ENCODE measurements around the gene SLC30A2. TPM values are rescaled to one million over a fixed set of nuclear protein-coding genes. Genes with fewer than 3 reads are reported as not detected.

The SLC30A2 gene
- total RNA-seq, 1 experiment from 2014 or later = 0.17 TPM

GRCh38 chr1:26028490-26028980, 17.4 kb downstream of the SLC30A2 start:
- Histone ChIP-seq H3K4me3 (ENCODE audit: insufficient read depth, low read depth, low read length) (no peak overlapping the region), H3K27me3 (ENCODE audit: control insufficient read depth, insufficient read depth, low read length) (peaks cover 6% of the 10 kb centered on the region; the same call in 1 of the 2 replicates)
- DNase-seq = no peak

DNA sequence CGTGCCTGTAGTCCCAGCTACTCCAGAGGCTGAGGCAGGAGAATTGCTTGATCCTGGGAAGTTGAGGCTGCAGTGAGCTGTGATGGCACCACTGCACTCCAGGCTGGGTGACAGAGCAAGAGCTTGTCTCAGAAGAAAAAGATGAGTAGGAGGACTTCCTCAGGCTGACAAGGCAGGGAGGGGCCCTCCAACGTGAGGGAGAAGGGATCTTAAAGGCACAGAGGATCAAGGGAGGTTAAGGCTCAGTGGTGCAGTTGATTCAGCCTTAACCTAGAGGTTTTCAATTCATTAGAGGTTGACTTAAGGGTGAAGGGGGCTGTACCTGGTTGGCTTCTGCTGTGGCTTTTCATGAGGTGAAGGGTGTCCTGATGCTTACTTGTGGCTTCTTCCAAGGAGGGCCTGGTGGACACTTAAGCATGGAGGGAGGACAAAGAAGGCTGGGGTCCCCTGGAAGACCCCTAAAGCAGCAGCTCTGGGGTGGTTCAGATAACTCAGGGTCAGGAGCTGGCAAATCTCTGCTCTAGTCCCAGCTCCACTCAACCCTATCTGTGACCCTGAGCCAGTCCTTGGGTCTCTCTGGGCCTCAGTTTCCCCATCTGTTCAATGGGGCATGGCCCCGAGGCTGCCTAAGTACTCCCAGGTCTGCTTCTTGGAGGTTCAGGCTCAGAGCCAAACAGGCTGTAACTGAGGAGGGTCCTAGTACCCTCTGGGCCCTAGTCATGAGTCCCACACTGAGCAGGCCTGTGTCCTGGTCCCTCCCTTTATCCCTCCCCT, 18.0 kb downstream of the SLC30A2 start:
- DNase-seq = no peak

More at GRCh38 chr1:26028490-26028980, 17.4 kb downstream of the SLC30A2 start:
- no peaks in the 10 kb centered on the region for H3K36me3 ChIP-seq (replicated peaks; ENCODE audit: control insufficient read depth, insufficient read depth, low read length)

DNA sequence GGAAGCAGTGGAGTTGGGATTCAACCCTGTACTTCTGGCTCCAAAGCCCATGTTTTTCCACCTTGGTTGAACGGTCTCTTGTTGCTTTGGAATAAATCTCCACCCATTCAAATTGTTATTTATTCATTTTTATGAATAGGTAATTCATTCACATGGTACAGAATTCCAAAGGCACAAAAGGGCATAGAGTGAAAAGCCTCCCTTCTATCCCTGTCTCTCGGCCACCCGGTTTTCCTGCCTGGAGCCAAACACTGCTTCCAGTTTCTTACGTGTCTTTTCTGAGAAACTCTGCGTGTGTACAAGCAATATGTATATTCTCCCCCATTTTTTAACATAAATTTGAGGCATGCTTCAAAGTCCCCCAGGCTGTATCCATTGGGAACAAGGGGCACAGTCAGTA, 20.4 kb downstream of the SLC30A2 start:
- no peak overlapping the region for H3K4me3 ChIP-seq (ENCODE audit: insufficient read depth, low read depth, low read length)
- DNase-seq = no peak
- H3K27me3 ChIP-seq (ENCODE audit: control insufficient read depth, insufficient read depth, low read length) = no peaks in the 10 kb centered on the region
- H3K36me3 ChIP-seq (replicated peaks; ENCODE audit: control insufficient read depth, insufficient read depth, low read length) = no peaks in the 10 kb centered on the region

More for the DNA sequence above, 18.0 kb downstream of the SLC30A2 start:
- H3K36me3 ChIP-seq (replicated peaks; ENCODE audit: control insufficient read depth, insufficient read depth, low read length) = no peaks in the 10 kb centered on the region
- no peak overlapping the region for H3K4me3 ChIP-seq (ENCODE audit: insufficient read depth, low read depth, low read length)
- peaks cover 2% of the 10 kb centered on the region; the same call in 1 of the 2 replicates for H3K27me3 ChIP-seq (ENCODE audit: control insufficient read depth, insufficient read depth, low read length)

DNA sequence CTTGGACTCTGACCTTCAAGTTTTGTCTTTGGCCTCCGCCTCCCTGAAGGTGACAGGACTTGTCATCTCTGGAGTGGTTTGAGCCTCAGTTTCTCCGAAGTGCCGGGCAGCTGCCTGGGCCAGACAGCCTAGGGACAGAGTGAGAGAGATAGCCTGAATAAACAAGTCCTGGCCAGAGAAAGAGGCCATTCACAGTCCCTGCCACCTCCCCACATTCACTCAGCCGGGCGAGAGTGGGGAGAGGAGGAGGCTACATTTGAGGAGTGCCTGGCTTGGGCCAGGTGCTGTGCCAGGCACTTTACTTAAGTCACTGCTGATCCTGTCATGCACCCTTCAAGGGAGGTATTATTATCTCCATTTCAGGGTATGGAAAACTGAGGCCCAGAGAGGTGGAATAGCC, 20.9 kb downstream of the SLC30A2 start:
- H3K4me3 ChIP-seq (ENCODE audit: insufficient read depth, low read depth, low read length) = no peak overlapping the region
- H3K36me3 ChIP-seq (replicated peaks; ENCODE audit: control insufficient read depth, insufficient read depth, low read length) = no peaks in the 10 kb centered on the region
- DNase-seq = no peak
- H3K27me3 ChIP-seq (ENCODE audit: control insufficient read depth, insufficient read depth, low read length) = no peaks in the 10 kb centered on the region

- Histone ChIP-seq H3K36me3 (replicated peaks; ENCODE audit: control insufficient read depth, insufficient read depth, low read length) (no peaks in the 10 kb centered on the region), H3K27me3 (ENCODE audit: control insufficient read depth, insufficient read depth, low read length) (no peaks in the 10 kb centered on the region), H3K4me3 (ENCODE audit: insufficient read depth, low read depth, low read length) (no peak overlapping the region)
- no peak for DNase-seq
Measured at GRCh38 chr1:26023826-26024225, 22.1 kb downstream of the SLC30A2 start.

DNA sequence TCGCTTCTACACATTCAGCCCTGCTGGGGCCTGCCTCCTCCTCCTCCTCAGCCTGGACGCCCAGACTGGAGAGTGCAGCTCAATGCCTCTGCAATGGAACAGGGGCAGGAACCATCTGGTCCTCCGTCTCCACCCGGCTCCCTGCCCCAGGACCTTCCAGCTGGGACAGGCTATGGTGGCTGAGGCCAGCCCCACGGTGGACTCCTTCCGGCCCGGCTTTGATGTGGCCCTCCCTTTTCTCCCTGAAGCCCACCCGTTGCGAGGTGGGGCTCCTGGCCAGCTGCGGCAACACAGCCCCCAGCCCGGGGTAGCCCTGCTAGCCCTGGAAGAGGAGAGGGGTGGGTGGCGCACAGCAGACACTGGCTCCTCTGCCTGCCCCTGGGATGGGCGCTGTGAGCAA, 22.9 kb downstream of the SLC30A2 start:
- DNase-seq = no peak
- Histone ChIP-seq H3K4me3 (ENCODE audit: insufficient read depth, low read depth, low read length) (no peak overlapping the region), H3K36me3 (replicated peaks; ENCODE audit: control insufficient read depth, insufficient read depth, low read length) (no peaks in the 10 kb centered on the region), H3K27me3 (ENCODE audit: control insufficient read depth, insufficient read depth, low read length) (no peaks in the 10 kb centered on the region)

DNA sequence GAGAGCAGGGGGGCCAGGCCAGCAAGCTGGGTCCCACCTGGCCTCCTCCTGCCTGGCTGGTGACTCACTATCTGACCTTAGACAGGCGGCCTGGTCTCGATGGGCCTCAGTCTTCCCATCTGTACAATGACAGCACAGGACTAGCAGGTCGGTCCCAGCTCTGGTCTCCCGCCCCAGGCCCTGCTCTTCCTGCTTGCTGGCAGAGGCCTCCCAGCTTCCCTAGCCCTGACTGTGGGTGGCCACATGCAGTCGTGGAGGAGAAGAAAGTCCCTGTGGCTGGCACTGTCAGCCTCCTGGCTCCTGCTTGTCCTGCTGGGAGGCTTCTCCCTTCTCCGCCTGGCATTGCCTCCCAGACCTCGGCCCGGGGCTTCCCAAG, 23.5 kb downstream of the SLC30A2 start:
- Histone ChIP-seq H3K27me3 (ENCODE audit: control insufficient read depth, insufficient read depth, low read length) (no peaks in the 10 kb centered on the region), H3K4me3 (ENCODE audit: insufficient read depth, low read depth, low read length) (no peak overlapping the region), H3K36me3 (replicated peaks; ENCODE audit: control insufficient read depth, insufficient read depth, low read length) (no peaks in the 10 kb centered on the region)
- no peak for DNase-seq

GRCh38 chr1:26021647-26022403, 24.1 kb downstream of the SLC30A2 start, which contains the start of gene EXTL1:
EXTL1 (plus strand) TSS chr1:26021775; CDS start chr1:26022647, 872 bp downstream.
- Histone ChIP-seq H3K36me3 (replicated peaks; ENCODE audit: control insufficient read depth, insufficient read depth, low read length) (no peaks in the 10 kb centered on the region), H3K4me3 (ENCODE audit: insufficient read depth, low read depth, low read length) (peak within 1 kb of the TSS; percentile 53), H3K27me3 (ENCODE audit: control insufficient read depth, insufficient read depth, low read length) (no peaks in the 10 kb centered on the region)
- peak; percentile 98 for DNase-seq

DNA sequence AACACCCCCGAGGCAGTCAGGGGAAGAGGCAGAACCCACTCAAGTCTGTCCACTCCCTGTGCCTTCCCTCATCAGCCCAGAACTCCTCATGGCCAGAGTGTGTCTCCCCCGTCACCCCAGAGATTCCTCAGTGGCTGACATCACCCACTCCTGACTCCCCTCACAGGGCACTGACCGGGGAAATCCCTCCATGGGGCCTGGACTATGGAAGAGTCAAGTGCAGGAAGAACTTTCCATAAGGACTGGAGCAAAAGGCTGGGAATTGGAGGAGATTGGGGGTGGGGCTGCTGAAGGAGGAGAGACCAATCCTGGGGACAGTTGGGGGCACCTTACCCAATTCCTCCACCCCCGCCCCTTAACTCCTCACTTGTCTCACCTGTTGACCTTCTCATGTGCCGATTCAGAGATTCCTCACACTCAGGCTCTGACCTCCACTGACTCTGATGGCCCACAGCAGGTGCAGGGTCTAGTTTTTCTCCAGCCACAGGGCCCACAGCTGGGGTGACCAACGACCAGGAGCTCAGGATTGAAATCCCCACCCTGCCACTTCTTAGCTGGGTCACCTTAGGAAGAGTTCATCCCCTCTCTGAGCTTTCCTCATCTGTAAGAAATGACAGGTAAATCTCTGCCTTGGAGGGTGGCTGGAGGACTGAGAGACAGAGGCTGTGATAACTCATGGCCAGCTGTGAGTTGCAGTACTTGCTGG, 24.8 kb downstream of the SLC30A2 start:
- Histone ChIP-seq H3K4me3 (ENCODE audit: insufficient read depth, low read depth, low read length) (no peak overlapping the region), H3K27me3 (ENCODE audit: control insufficient read depth, insufficient read depth, low read length) (no peaks in the 10 kb centered on the region), H3K36me3 (replicated peaks; ENCODE audit: control insufficient read depth, insufficient read depth, low read length) (no peaks in the 10 kb centered on the region)
- DNase-seq = no peak

- Histone ChIP-seq H3K4me3 (ENCODE audit: insufficient read depth, low read depth, low read length) (no peak overlapping the region), H3K27me3 (ENCODE audit: control insufficient read depth, insufficient read depth, low read length) (no peaks in the 10 kb centered on the region), H3K36me3 (replicated peaks; ENCODE audit: control insufficient read depth, insufficient read depth, low read length) (no peaks in the 10 kb centered on the region)
- DNase-seq = no peak
Measured at GRCh38 chr1:26020330-26020768, 25.6 kb downstream of the SLC30A2 start.

- DNase-seq = no peak
- Histone ChIP-seq H3K36me3 (replicated peaks; ENCODE audit: control insufficient read depth, insufficient read depth, low read length) (no peaks in the 10 kb centered on the region), H3K4me3 (ENCODE audit: insufficient read depth, low read depth, low read length) (no peak overlapping the region), H3K27me3 (ENCODE audit: control insufficient read depth, insufficient read depth, low read length) (no peaks in the 10 kb centered on the region)
Measured at GRCh38 chr1:26019641-26020315, 26.1 kb downstream of the SLC30A2 start.

- DNase-seq = peak; percentile 26
- H3K36me3 ChIP-seq (replicated peaks; ENCODE audit: control insufficient read depth, insufficient read depth, low read length) = no peaks in the 10 kb centered on the region
- no peak overlapping the region for H3K4me3 ChIP-seq (ENCODE audit: insufficient read depth, low read depth, low read length)
- H3K27me3 ChIP-seq (ENCODE audit: control insufficient read depth, insufficient read depth, low read length) = no peaks in the 10 kb centered on the region
Measured at GRCh38 chr1:26017606-26018005, 28.3 kb downstream of the SLC30A2 start.

- Histone ChIP-seq H3K27me3 (ENCODE audit: control insufficient read depth, insufficient read depth, low read length) (no peaks in the 10 kb centered on the region), H3K4me3 (ENCODE audit: insufficient read depth, low read depth, low read length) (no peak overlapping the region)
- DNase-seq = peak; percentile 36
Measured at GRCh38 chr1:26016953-26017545, 28.9 kb downstream of the SLC30A2 start.

More at GRCh38 chr1:26016953-26017545, 28.9 kb downstream of the SLC30A2 start:
- no peaks in the 10 kb centered on the region for H3K36me3 ChIP-seq (replicated peaks; ENCODE audit: control insufficient read depth, insufficient read depth, low read length)

All from H7 (cell line).